Endothelial cell (in vitro differentiated cells): ENCODE results near the gene XYLT1. TPM values are rescaled to one million over a fixed set of nuclear protein-coding genes. Genes with fewer than 3 reads are reported as not detected.

ENCODE experiments used
- DNase-seq: peaks from one replicate; pipeline ENCODE4 v3.0.0; 2021; ENCODE audit warnings: low spot score
- H3K27ac Mint-ChIP-seq: one replicate; pipeline ENCODE4 v1.8.0; 2021; ENCODE audit warnings: mixed read lengths, inconsistent platforms; ENCODE audit not compliant: unreplicated experiment
- H3K27me3 Mint-ChIP-seq: one replicate; pipeline ENCODE4 v1.8.0; 2021; ENCODE audit warnings: mild to moderate bottlenecking, moderate library complexity, mixed read lengths, inconsistent platforms; ENCODE audit not compliant: unreplicated experiment
- H3K36me3 Mint-ChIP-seq: one replicate; pipeline ENCODE4 v1.8.0; 2021; ENCODE audit warnings: mild to moderate bottlenecking, low read depth, mixed read lengths, inconsistent platforms; ENCODE audit not compliant: unreplicated experiment
- H3K4me1 Mint-ChIP-seq: one replicate; pipeline ENCODE4 v1.8.0; 2021; ENCODE audit warnings: mild to moderate bottlenecking, mixed read lengths, inconsistent platforms; ENCODE audit not compliant: unreplicated experiment
- H3K4me3 Mint-ChIP-seq: one replicate; pipeline ENCODE4 v1.8.0; 2021; ENCODE audit warnings: mild to moderate bottlenecking, mixed read lengths, inconsistent platforms; ENCODE audit not compliant: unreplicated experiment
- H3K9me3 Mint-ChIP-seq: one replicate; pipeline ENCODE4 v1.8.0; 2021; ENCODE audit warnings: mixed read lengths, inconsistent platforms; ENCODE audit not compliant: unreplicated experiment
- total RNA-seq: library from RNA; stranded (reverse); fragmentation: NEBNext Ultra II Directional; extraction: Animal tissue kit (Norgen Biotek cat#: 25700); gene quantifications from one replicate; pipeline ENCODE4 v1.2.1, GENCODE V29; 2021; ENCODE audit not compliant: unreplicated experiment
- TF ChIP-seq, protein P1 (sequence below): fragments of 200-600 bp; sonication (generic); IDR thresholded peaks from one replicate; pipeline ENCODE4 v1.5.0; 2021; ENCODE audit warnings: antibody characterized with exemption; ENCODE audit not compliant: unreplicated experiment

Gene XYLT1
- total RNA-seq, 1 donor from 2014 or later = 11.1 TPM

DNA sequence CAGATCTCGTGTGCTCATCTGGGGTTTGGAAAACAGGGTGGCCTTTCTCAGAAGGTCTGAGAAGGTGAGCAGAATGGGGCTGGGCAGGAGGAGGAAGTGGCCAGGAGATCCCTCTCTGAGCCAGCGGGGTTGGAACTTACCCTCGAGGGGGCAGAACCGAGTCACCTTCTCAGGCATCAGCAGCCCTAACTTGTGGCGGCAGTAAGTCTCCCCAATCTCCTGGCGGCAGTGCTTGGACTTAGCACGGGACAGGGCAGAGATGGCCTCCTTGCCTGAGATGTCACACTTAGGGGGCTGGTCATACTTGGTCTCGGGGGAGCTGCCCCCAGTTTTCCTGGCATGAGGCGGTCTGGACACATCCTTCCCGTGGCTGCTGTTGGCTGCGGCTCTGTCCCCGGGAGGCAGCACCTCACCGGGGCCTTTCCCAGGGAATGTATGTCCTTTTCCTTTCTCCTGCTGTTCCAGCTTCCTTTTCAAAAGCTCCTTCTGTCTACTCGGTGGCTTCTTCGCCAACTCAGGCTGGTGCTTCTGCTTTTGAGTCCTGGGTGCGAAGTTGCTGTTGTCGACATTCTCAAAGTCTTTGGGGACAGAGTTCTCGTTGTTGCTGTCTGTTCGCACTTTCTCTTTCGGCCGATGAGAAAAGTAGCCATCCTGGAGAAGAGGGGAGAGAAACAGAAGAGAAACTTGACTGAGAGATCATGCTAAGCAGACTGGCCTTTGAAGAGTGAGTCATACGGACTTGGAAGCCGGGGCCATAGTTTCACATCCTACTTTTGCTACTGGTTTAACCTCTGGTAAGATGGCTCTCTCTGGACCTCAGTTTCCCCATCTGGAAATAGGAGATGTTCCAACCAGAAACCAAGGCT is 211.7 kb downstream of the XYLT1 start:
- Mint-ChIP-seq H3K36me3 (no peaks in the 10 kb centered on the region), H3K4me1 (no peaks in the 10 kb centered on the region), H3K27ac (no peak overlapping the region), H3K4me3 (no peak overlapping the region), H3K9me3 (no peaks in the 10 kb centered on the region), H3K27me3 (no peaks in the 10 kb centered on the region)
- DNase-seq = no peak
- TF ChIP-seq, protein P1, sequence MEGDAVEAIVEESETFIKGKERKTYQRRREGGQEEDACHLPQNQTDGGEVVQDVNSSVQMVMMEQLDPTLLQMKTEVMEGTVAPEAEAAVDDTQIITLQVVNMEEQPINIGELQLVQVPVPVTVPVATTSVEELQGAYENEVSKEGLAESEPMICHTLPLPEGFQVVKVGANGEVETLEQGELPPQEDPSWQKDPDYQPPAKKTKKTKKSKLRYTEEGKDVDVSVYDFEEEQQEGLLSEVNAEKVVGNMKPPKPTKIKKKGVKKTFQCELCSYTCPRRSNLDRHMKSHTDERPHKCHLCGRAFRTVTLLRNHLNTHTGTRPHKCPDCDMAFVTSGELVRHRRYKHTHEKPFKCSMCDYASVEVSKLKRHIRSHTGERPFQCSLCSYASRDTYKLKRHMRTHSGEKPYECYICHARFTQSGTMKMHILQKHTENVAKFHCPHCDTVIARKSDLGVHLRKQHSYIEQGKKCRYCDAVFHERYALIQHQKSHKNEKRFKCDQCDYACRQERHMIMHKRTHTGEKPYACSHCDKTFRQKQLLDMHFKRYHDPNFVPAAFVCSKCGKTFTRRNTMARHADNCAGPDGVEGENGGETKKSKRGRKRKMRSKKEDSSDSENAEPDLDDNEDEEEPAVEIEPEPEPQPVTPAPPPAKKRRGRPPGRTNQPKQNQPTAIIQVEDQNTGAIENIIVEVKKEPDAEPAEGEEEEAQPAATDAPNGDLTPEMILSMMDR = no peak

DNA sequence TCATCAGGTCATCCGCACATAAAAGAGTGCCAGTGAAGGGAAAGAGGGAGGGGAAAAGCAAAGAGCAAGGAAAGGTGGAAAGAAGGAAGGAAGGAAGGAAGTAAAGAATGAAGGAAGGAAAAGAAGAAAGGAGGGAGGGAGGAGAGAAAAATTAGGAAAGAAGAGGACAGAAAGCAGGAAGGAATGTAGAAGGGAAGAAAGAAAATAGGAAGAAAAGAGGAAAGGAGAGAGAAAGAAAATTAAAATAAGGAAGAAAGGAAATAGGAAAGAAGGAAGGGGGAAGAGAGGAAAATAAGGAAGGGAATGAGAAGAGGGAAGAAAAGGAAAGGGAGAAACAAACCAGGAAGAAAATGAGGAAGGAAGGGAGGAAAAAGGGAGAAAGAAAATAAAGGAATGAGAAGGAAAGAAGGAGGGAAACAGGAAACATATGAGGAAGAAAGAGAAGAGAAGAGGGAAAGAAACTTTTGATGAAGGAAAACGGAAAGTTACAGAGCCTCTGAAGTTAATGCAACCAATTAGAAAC is 212.6 kb downstream of the XYLT1 start:
- Mint-ChIP-seq H3K27me3 (no peaks in the 10 kb centered on the region), H3K27ac (no peak overlapping the region), H3K36me3 (no peaks in the 10 kb centered on the region), H3K4me3 (no peak overlapping the region), H3K4me1 (no peaks in the 10 kb centered on the region), H3K9me3 (no peaks in the 10 kb centered on the region)
- TF ChIP-seq, protein P1 = no peak
- DNase-seq = no peak

DNA sequence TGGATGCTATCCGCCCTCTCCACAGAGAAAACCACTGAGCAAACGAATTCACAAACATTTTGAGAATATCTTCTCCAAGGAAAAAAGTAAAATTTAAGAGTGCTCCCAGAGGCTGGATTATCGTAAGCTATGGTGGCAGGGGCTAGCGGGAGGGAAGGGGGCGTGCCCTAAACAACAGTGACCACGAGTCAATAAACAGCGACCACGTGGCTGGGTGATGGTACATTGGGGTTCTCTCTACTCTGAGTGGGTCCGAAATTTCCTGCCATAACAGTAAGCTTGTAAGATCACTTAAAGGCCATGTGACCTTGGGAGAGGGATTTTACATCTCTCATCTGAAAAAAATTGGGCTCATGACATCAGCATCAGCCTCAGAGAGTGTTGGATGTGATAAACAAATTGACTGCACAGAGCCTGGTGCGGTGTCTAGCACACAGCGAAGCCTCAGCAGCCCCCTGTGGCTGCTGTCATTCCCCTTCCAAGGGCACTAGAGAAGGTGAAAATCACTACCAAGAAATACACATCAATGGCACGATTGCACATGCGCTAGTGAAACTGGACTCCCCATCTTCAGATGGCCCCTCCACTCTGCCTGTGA is 213.2 kb downstream of the XYLT1 start:
- Mint-ChIP-seq H3K9me3 (no peaks in the 10 kb centered on the region), H3K4me3 (no peak overlapping the region), H3K36me3 (no peaks in the 10 kb centered on the region), H3K27ac (no peak overlapping the region), H3K27me3 (no peaks in the 10 kb centered on the region), H3K4me1 (no peaks in the 10 kb centered on the region)
- DNase-seq = no peak
- TF ChIP-seq, protein P1 = no peak

DNA sequence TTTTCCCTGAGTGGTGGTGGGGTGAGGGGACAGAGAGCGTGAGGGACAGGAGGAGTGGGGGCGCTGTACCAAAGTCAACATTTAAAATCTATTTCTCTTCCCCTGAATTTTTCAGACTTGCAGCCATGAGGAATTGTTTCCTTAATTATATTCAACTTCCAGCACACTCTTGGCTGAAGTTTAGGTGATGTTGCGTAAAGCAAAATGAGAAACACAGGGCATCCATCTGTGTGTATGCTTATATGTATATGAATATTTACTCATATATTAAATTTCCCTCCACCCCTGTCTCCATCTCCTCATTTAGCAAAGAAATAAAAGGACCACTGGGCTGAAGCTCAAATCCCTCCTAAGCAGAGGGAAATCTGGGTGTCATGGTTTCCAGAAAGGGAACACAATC is 218.1 kb downstream of the XYLT1 start:
- Mint-ChIP-seq H3K4me3 (no peak overlapping the region), H3K27me3 (peaks cover 1% of the 10 kb centered on the region), H3K27ac (no peak overlapping the region), H3K36me3 (no peaks in the 10 kb centered on the region), H3K9me3 (no peaks in the 10 kb centered on the region), H3K4me1 (no peaks in the 10 kb centered on the region)
- TF ChIP-seq, protein P1 = no peak
- no peak for DNase-seq

DNA sequence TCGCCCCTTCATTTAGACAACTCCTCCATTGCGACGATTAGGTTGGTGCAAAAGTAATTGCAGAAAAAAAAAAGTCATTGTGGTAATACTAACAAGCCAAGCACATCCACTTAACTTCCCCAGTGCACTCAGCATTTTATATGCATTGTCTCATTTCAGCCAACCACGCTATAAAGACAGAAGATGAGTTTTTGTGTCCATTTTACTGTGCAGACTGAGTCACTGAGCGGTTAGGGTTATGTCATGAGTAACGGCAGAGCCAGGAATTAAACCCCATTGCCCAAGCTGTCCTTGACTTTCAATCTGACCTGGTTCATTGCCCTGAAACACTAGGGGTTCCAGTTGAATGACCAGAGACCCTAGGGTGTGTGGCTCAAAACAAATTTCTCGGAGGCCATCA is 218.7 kb downstream of the XYLT1 start:
- Mint-ChIP-seq H3K4me3 (no peak overlapping the region), H3K36me3 (no peaks in the 10 kb centered on the region), H3K9me3 (no peaks in the 10 kb centered on the region), H3K27ac (no peak overlapping the region), H3K4me1 (no peaks in the 10 kb centered on the region), H3K27me3 (peaks cover 1% of the 10 kb centered on the region)
- DNase-seq = no peak
- TF ChIP-seq, protein P1 = no peak
